GM12874 (cell line): ENCODE measurements around the gene JAK1.

Source experiments
- CTCF ChIP-seq: IDR thresholded peaks from 2 replicates; pipeline ENCODE4 v1.5.1; 2011; ENCODE audit warnings: low read depth, mild to moderate bottlenecking, control low read depth, low read length, moderate library complexity; ENCODE audit not compliant: insufficient read depth

JAK1 gene

GRCh38 chr1:64922336-64922735, 44.0 kb downstream of the JAK1 start:
- TF ChIP-seq CTCF, result no peak

- no peak for TF ChIP-seq CTCF
These were observed 44.6 kb downstream of the JAK1 start for GRCh38 chr1:64921771-64922170.

- no peak for TF ChIP-seq CTCF
These were observed 45.3 kb downstream of the JAK1 start for GRCh38 chr1:64920941-64921589.

- no peak for TF ChIP-seq CTCF
These were observed 48.4 kb downstream of the JAK1 start for GRCh38 chr1:64917907-64918306.

- no peak for TF ChIP-seq CTCF
These were observed 49.0 kb downstream of the JAK1 start for GRCh38 chr1:64917328-64917861.

- TF ChIP-seq CTCF, result no peak
These were observed 50.7 kb downstream of the JAK1 start for GRCh38 chr1:64915381-64916274.

- TF ChIP-seq CTCF, result no peak
These were observed 52.9 kb downstream of the JAK1 start for GRCh38 chr1:64913361-64914015.
